GM12872 (cell line): ENCODE results near the gene GPC5.

Experiments
- CTCF ChIP-seq: IDR thresholded peaks from 3 replicates; pipeline ENCODE4 v1.5.1; 2011; ENCODE audit warnings: low read depth, mild to moderate bottlenecking, low read length, moderate library complexity; ENCODE audit not compliant: insufficient read depth

Gene GPC5

GRCh38 chr13:91621963-91622362 lies 223.5 kb downstream of the GPC5 start:
- TF ChIP-seq CTCF = no peak

GRCh38 chr13:91622778-91623550 lies 224.5 kb downstream of the GPC5 start:
- no peak for TF ChIP-seq CTCF

- no peak for TF ChIP-seq CTCF
Observed at GRCh38 chr13:91627952-91628739, 229.7 kb downstream of the GPC5 start.

GRCh38 chr13:91630946-91631345 lies 232.5 kb downstream of the GPC5 start:
- no peak for TF ChIP-seq CTCF

GRCh38 chr13:91632086-91632485 lies 233.7 kb downstream of the GPC5 start:
- no peak for TF ChIP-seq CTCF

- no peak for TF ChIP-seq CTCF
Observed at GRCh38 chr13:91639330-91639729, 240.9 kb downstream of the GPC5 start.

GRCh38 chr13:91643394-91643793 lies 245.0 kb downstream of the GPC5 start:
- TF ChIP-seq CTCF = no peak
